Epithelial cell of esophagus (primary cell): ENCODE measurements around the gene SENP1.
"Not testable (repeated sequence)": the region's sequence is repeated elsewhere in the genome, so short reads cannot be mapped to it uniquely, and the experiment has no call there.

ENCODE experiments used
- DNase-seq: peaks from one replicate; pipeline ENCODE4 v3.0.0; 2010; ENCODE audit warnings: low read depth
- H3K4me3 ChIP-seq: 2 replicates; pipeline ENCODE4 v1.5.1; 2011; ENCODE audit warnings: mild to moderate bottlenecking, low read length, control low read depth
- CTCF ChIP-seq: IDR thresholded peaks from 2 replicates; pipeline ENCODE4 v1.5.1; 2011; ENCODE audit warnings: low read depth, mild to moderate bottlenecking, low read length, control low read depth, inconsistent platforms; ENCODE audit not compliant: insufficient read depth; ENCODE audit errors: missing control alignments

The SENP1 gene

DNA sequence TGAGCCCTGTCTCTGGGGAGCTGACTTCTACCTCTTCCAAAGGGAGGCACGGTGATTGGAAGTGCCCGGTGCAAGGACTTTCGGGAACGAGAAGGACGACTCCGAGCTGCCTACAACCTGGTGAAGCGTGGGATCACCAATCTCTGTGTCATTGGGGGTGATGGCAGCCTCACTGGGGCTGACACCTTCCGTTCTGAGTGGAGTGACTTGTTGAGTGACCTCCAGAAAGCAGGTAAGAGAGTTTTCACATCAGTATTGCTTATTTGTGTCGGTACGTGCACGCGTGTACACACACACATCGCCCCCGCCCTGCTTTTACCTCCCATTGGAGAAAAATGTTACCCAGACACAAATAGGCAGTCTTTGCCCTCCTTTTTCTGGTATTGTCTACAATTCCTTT is 26.9 kb upstream of the SENP1 start:
- no peak for DNase-seq
- H3K4me3 ChIP-seq: no peak overlapping the region
- no peak for TF ChIP-seq CTCF

DNA sequence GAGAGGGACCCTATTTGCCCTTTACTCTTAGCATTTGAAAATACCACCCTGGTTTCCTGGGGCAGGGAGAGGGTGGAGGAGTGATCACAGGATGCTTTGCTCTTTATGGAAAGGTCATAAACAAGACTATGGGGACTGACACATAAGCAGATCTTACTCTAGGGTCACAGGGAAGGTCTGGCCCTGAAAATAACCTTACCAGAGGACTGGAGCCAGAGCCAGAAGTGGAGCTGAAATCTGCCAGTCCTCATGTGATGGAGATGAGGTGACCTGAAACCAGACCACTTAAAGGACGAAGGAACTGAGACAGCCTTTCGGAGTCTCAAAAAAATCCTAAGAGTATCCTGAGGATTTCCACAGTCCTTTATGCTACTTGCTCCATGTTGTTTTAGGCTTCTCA is 25.6 kb upstream of the SENP1 start:
- DNase-seq: no peak
- H3K4me3 ChIP-seq: no peak overlapping the region
- TF ChIP-seq CTCF: no peak

DNA sequence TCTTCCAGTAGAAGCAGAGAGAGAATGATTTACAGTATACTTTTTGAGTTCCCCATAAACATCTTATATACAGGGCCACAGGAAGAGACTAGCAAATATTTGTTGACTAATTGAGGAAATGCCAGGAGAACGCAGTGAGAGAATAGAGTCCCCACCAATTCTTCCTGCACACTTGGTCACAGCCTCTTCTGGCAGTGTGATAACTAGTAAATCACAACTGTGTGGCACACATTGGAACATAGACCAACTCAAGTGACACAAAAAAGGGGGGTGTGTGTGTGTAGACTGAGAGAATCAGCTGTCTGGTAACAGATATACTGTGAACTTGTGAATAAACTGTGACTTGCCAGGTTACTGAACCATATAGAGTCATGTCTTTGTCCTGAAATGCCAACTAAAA is 23.5 kb upstream of the SENP1 start:
- DNase-seq: no peak
- TF ChIP-seq CTCF: no peak
- H3K4me3 ChIP-seq: no peak overlapping the region

DNA sequence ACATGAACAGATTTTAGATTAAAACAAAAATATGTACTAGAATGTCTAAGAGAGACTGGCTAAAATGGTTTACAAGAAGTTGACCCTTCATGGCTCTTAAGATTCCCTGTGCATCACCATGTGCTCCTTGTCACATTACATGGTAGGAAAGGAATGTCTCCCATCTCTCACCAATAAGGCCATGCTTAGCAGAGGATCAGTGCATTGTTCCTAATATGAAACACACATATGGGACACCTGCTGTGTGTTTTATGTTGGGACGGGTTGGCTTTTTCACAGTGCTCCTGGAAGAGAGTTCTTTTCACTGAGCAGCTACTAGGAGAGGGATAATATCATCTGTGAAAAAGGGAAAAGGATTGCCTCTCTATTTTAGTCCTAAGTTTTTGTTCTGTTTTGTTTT is 22.9 kb upstream of the SENP1 start:
- H3K4me3 ChIP-seq: no peak overlapping the region
- DNase-seq: no peak
- TF ChIP-seq CTCF: no peak

GRCh38 chr12:48126953-48127630 is 21.2 kb upstream of the SENP1 start:
- no peak for TF ChIP-seq CTCF
- DNase-seq: no peak
- H3K4me3 ChIP-seq: no peak overlapping the region

DNA sequence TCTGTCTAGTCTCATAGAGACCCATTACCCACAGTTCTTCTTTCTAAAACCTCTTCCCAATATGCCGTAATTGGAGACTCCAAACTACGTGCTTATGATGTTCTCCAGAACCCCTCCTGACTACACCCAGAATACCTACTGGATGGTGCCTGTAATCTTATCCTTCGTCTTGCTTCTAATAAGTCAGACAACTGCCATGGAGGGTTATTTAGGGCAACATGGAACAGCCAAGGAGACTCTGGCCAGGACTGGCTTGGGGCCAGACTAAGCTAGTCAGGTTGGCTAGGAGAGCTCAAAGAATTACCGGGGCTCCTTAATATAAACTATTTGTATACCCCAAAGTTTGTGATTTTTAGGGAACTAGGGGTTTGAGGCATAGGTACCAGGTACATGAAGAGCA is 20.1 kb upstream of the SENP1 start:
- no peak for TF ChIP-seq CTCF
- H3K4me3 ChIP-seq: no peak overlapping the region
- no peak for DNase-seq

- not testable (repeated sequence) for DNase-seq, H3K4me3 ChIP-seq
Observed at GRCh38 chr12:48125542-48125941, 19.7 kb upstream of the SENP1 start.
